HepG2 (cell line): ENCODE measurements around the gene H2AZ2. TPM values are rescaled to one million over a fixed set of nuclear protein-coding genes. Genes with fewer than 3 reads are reported as not detected.
A peak's percentile ranks its signal among the peaks of the same experiment; 100 is the strongest.

Experiments used
- AKNA ChIP-seq: sonication (generic); formaldehyde crosslinking; IDR thresholded peaks from 2 replicates; pipeline ENCODE4 v1.4.0; 2020; ENCODE audit warnings: missing genetic modification reagents, borderline replicate concordance
- CREB1 ChIP-seq, 2 experiments: fragments of 450-650 bp in 1 of 2; IDR thresholded peaks; 2 replicates each; pipeline ENCODE4 v1.6.1; 2016 to 2017; ENCODE audit warnings: control low read depth in 1 of 2, mild to moderate bottlenecking in 1 of 2, missing compliant biosample characterization in 1 of 2, missing genetic modification characterization in 1 of 2
- E2F2 ChIP-seq: sonication (generic); formaldehyde crosslinking; IDR thresholded peaks from 2 replicates; pipeline ENCODE4 v1.4.0; 2020; ENCODE audit warnings: missing genetic modification reagents, borderline replicate concordance
- FOXA1 ChIP-seq, 2 experiments: fragments of 450-650 bp in 1 of 2; sonication (generic) in 1 of 2; formaldehyde crosslinking in 1 of 2; IDR thresholded peaks; 2 replicates each; pipeline versions ENCODE4 v1.4.0 to v1.6.1; 2016 to 2020; ENCODE audit warnings: missing genetic modification reagents in 1 of 2
- HNF4A ChIP-seq: sonication (generic); formaldehyde crosslinking; IDR thresholded peaks from 2 replicates; pipeline ENCODE4 v1.4.0; 2020; ENCODE audit warnings: missing genetic modification reagents
- IKZF5 ChIP-seq: IDR thresholded peaks from 2 replicates; pipeline ENCODE4 v1.6.1; 2018; ENCODE audit warnings: missing genetic modification reagents, mild to moderate bottlenecking, missing compliant biosample characterization
- NFRKB ChIP-seq: fragments of 450-650 bp; IDR thresholded peaks from 2 replicates; pipeline ENCODE4 v1.6.1; 2017
- NPAS2 ChIP-seq: sonication (generic); formaldehyde crosslinking; IDR thresholded peaks from 2 replicates; pipeline ENCODE4 v1.8.0; 2022; ENCODE audit warnings: mild to moderate bottlenecking, missing genetic modification reagents, borderline replicate concordance
- NR0B2 ChIP-seq: sonication (generic); formaldehyde crosslinking; IDR thresholded peaks from 2 replicates; pipeline ENCODE4 v1.4.0; 2020; ENCODE audit warnings: mild to moderate bottlenecking, missing genetic modification reagents
- NR1H2 ChIP-seq: sonication (generic); formaldehyde crosslinking; IDR thresholded peaks from 2 replicates; pipeline ENCODE4 v1.8.1; 2022; ENCODE audit warnings: low read depth, missing genetic modification reagents, borderline replicate concordance
- PHF21A ChIP-seq: sonication (generic); formaldehyde crosslinking; IDR thresholded peaks from 2 replicates; pipeline ENCODE4 v1.5.0; 2020; ENCODE audit warnings: mild to moderate bottlenecking, missing genetic modification reagents
- PITX1 ChIP-seq: sonication (generic); formaldehyde crosslinking; IDR thresholded peaks from 2 replicates; pipeline ENCODE4 v1.5.1; 2020; ENCODE audit warnings: mild to moderate bottlenecking, missing genetic modification reagents
- RXRB ChIP-seq: IDR thresholded peaks from 2 replicates; pipeline ENCODE4 v1.6.1; 2016; ENCODE audit warnings: borderline replicate concordance, missing genetic modification reagents, missing compliant biosample characterization
- SMARCE1 ChIP-seq: fragments of 450-650 bp; IDR thresholded peaks from 2 replicates; pipeline ENCODE4 v1.6.1; 2017; ENCODE audit warnings: borderline replicate concordance
- SP2 ChIP-seq: sonication (generic); formaldehyde crosslinking; IDR thresholded peaks from 2 replicates; pipeline ENCODE4 v1.5.1; 2020; ENCODE audit warnings: mild to moderate bottlenecking, missing genetic modification reagents
- SRSF1 ChIP-seq: fragments of 200-400 bp; formaldehyde crosslinking; optimal IDR thresholded peaks from 2 replicates; pipeline ENCODE3; 2017; ENCODE audit warnings: mild to moderate bottlenecking, low read depth, low read length, moderate library complexity
- YEATS4 ChIP-seq: sonication (generic); formaldehyde crosslinking; IDR thresholded peaks from 2 replicates; pipeline ENCODE4 v1.4.0; 2020; ENCODE audit warnings: missing genetic modification reagents, borderline replicate concordance
- ZFP82 ChIP-seq: sonication (generic); formaldehyde crosslinking; IDR thresholded peaks from 2 replicates; pipeline ENCODE4 v1.5.1; 2020; ENCODE audit warnings: mild to moderate bottlenecking, missing genetic modification reagents, borderline replicate concordance
- ZNF629 ChIP-seq: sonication (generic); formaldehyde crosslinking; conservative IDR thresholded peaks from 2 replicates; pipeline ENCODE4 v1.5.0; 2020; ENCODE audit warnings: missing genetic modification reagents
- ZSCAN9 ChIP-seq: IDR thresholded peaks from 2 replicates; pipeline ENCODE4 v1.6.1; 2016; ENCODE audit warnings: borderline replicate concordance
- polyA plus RNA-seq, 8 experiments: library from polyadenylated mRNA; depleted of rRNA in 3 of 8; stranded (reverse) in 7 of 8; unstranded in 1 of 8; fragments of >200 nt; fragmentation: Illumina TruSeq in 4 of 8; extraction: Trizol in 4 of 8; gene quantifications; 2 replicates each; pipeline versions ENCODE4 v1.2.1 to v1.2.3, GENCODE V29; 2011 to 2016; ENCODE audit warnings: low read depth in 4 of 8, missing spikeins in 1 of 8, mixed read lengths in 1 of 8; ENCODE audit not compliant: insufficient read depth in 1 of 8
- total RNA-seq, 5 experiments: library from RNA; depleted of rRNA; stranded (reverse); fragments of >200 nt; fragmentation: Illumina TruSeq; extraction: Trizol; gene quantifications; 2 replicates each; pipeline ENCODE4 v1.2.3, GENCODE V29; 2016; ENCODE audit warnings: low read depth in 1 of 5

Gene H2AZ2
- total and polyA plus RNA-seq, 2 of the 13 experiments (the other 11 are each of a cell fraction or from before 2014, with no cell fraction given) = 121 to 223 TPM

GRCh38 chr7:44847920-44848634 lies at the start of gene H2AZ2 (continued):
- no peak for TF ChIP-seq RXRB (CRISPR knock-in tag)
- TF ChIP-seq IKZF5 (CRISPR knock-in tag) = peak; percentile 59
- 0 out of 2 replicates have a peak, but pooled peaks have one; percentile 21 for TF ChIP-seq ZNF629 (CRISPR knock-in tag)
- TF ChIP-seq HNF4A = no peak
- no peak for TF ChIP-seq NFRKB
- TF ChIP-seq SMARCE1 = no peak
- peak; percentile 79 for TF ChIP-seq PHF21A (CRISPR knock-in tag)
- no peak; the same call in 1 of the 2 replicates for TF ChIP-seq NR0B2
- TF ChIP-seq YEATS4 = peak; percentile 92; the same call in 1 of the 2 replicates
- peak; percentile 66; the same call in 1 of the 2 replicates for TF ChIP-seq ZSCAN9 (CRISPR knock-in tag)
- TF ChIP-seq CREB1 (IDR thresholded peaks at IDR 0.05) = peak; percentile 91
- peak; percentile 93 for TF ChIP-seq CREB1 (CRISPR knock-in tag; IDR thresholded peaks at IDR 0.05)
- no peak for TF ChIP-seq AKNA (CRISPR knock-in tag)
- peak; percentile 44; the same call in 1 of the 2 replicates for TF ChIP-seq ZFP82 (CRISPR knock-in tag)
- no peak for TF ChIP-seq SRSF1
- no peak for TF ChIP-seq FOXA1 (IDR thresholded peaks at IDR 0.05)
- peak; percentile 45 for TF ChIP-seq FOXA1 (CRISPR knock-in tag; IDR thresholded peaks at IDR 0.05)
- peak; percentile 99; the same call in 1 of the 2 replicates for TF ChIP-seq E2F2
- TF ChIP-seq SP2 (CRISPR knock-in tag) = peak; percentile 99
- TF ChIP-seq NR1H2 (CRISPR knock-in tag) = no peak
- TF ChIP-seq PITX1 (CRISPR knock-in tag) = no peak; the same call in 1 of the 2 replicates
- no peak for TF ChIP-seq NPAS2
